Myometrial cell (primary cell): ENCODE data around the gene PPP1R15A. TPM values are rescaled to one million over a fixed set of nuclear protein-coding genes. Genes with fewer than 3 reads are reported as not detected.

Experiments
- total RNA-seq: library from RNA; depleted of rRNA; stranded (reverse); fragments of >200 nt; gene quantifications from 2 replicates; pipeline ENCODE4 v1.2.3, GENCODE V29; 2015

PPP1R15A gene
- 35.1 and 39.8 TPM in 2 replicates for total RNA-seq

DNA sequence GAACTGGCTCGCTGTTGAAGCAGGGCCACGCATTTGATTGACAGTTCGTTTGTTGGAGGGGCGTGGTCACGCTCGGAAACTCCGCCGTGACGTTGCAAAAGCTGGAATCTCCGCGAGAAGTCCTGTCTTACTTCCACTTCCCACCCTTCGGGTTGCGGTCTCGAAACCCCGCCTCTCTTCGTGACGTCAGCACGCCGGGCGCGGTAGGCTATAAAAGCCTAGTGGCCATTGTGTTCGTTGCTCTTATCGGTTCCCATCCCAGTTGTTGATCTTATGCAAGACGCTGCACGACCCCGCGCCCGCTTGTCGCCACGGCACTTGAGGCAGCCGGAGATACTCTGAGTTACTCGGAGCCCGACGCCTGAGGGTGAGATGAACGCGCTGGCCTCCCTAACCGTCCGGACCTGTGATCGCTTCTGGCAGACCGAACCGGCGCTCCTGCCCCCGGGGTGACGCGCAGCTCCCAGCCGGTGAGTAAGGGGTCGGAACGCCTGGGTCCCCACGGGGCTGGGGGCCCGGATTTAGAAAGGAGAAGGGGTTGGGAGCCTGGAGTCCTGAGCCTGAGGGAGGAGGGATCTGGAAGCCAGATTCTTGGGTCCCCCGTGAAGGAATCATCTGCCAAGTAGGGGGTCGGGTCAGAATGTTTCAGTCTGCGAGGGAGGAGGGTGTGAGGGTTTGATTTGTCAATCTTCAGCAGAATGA lies at the start of gene PPP1R15A:
Gene PPP1R15A (plus strand): TSS at position 240 of the 702 bp plus-strand sequence. CDS start 813 bp downstream, outside the sequence.

GRCh38 chr19:48836089-48837017 lies 35.9 kb upstream of the PPP1R15A start, which contains the start of gene HSD17B14:
Gene HSD17B14 (minus strand): TSS chr19:48836491. CDS start chr19:48836411, 80 bp downstream.

DNA sequence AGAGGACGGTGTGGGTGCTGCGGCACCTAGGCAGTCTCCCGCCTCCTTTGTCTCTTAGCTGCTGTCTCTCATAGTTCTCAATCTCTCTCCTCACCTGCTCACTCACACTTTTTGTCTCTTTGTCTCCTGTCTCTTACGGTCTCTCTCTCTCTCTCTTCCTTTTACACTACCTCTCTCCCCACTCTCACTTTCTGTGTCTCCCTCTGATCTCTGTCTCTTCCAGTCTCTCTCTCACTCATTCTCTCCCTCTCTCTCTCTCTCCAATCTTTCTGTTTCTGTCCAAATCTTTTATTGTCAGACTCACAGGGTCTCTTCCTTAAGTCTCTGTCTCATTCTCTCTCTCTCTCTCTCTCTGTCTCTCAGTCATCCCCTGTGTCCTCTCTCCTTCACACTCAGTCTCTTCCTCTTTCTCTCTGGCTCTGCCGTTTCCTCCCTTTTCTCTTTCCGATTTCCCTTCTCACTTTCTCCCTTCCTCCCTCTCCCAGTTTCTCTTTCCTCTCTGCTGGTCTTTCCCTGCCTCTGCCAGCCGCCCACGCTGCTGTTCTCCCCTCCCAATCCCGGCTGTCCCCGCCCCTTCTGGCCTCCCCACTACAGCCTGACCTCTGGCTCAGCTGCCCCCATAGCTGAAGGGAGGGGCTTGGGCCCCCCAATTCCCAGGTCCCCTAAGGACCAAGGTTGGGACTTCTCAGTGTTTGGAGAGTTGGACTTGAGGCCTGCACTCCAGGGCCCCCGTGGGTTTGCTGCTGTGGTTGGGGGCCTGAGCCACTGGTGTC lies 3.9 kb upstream of the PPP1R15A start, which contains the start of gene PLEKHA4:
Gene PLEKHA4 (minus strand): TSS at position 504 of the 773 bp plus-strand sequence. CDS start 997 bp downstream, outside the sequence.

GRCh38 chr19:48899781-48900476 lies 27.7 kb downstream of the PPP1R15A start, which contains the start of gene NUCB1:
Gene NUCB1 (plus strand): TSS chr19:48900312. CDS start chr19:48900797, 485 bp downstream.

Other genes starting within 250 kb of the PPP1R15A start
- 5.5 and 9.5 TPM in 2 replicates for gene DBP, start 235.0 kb upstream of the PPP1R15A start, total RNA-seq
- 1.2 TPM in 1 of 2 replicates, not detected in the other for gene CA11, start 226.2 kb upstream of the PPP1R15A start, total RNA-seq
- not detected in 2 replicates for gene NTN5, start 199.4 kb upstream of the PPP1R15A start, total RNA-seq
- not detected in 2 replicates for gene FUT2, start 176.4 kb upstream of the PPP1R15A start, total RNA-seq
- 2.7 and 4.9 TPM in 2 replicates for gene MAMSTR, start 152.7 kb upstream of the PPP1R15A start, total RNA-seq
- gene RASIP1, start 131.8 kb upstream of the PPP1R15A start, total RNA-seq = 4.1 and 6.3 TPM in 2 replicates
- gene IZUMO1, start 125.5 kb upstream of the PPP1R15A start, total RNA-seq = not detected in 2 replicates
- gene FUT1, start 119.8 kb upstream of the PPP1R15A start, total RNA-seq = under 0.01 and 0.86 TPM in 2 replicates
- not detected in 2 replicates for gene FGF21, start 116.9 kb upstream of the PPP1R15A start, total RNA-seq
- 65.0 and 83.0 TPM in 2 replicates for gene BCAT2, start 61.4 kb upstream of the PPP1R15A start, total RNA-seq
- 2.3 and 8.2 TPM in 2 replicates for gene HSD17B14, start 35.9 kb upstream of the PPP1R15A start, total RNA-seq
- gene PLEKHA4, start 3.8 kb upstream of the PPP1R15A start, total RNA-seq = 24.3 and 32.3 TPM in 2 replicates
- gene TULP2, start 26.3 kb downstream of the PPP1R15A start, total RNA-seq = not detected in 2 replicates
- 188 and 245 TPM in 2 replicates for gene NUCB1, start 27.9 kb downstream of the PPP1R15A start, total RNA-seq
- not detected in 2 replicates for gene DHDH, start 61.3 kb downstream of the PPP1R15A start, total RNA-seq
- gene BAX, start 82.5 kb downstream of the PPP1R15A start, total RNA-seq = 189 and 226 TPM in 2 replicates
- 3,594 and 3,702 TPM in 2 replicates for gene FTL, start 92.9 kb downstream of the PPP1R15A start, total RNA-seq
- gene GYS1, start 120.9 kb downstream of the PPP1R15A start, total RNA-seq = 38.1 and 43.8 TPM in 2 replicates
- gene RUVBL2, start 121.5 kb downstream of the PPP1R15A start, total RNA-seq = 336 and 350 TPM in 2 replicates
- not detected in 2 replicates for gene LHB, start 144.7 kb downstream of the PPP1R15A start, total RNA-seq
- gene CGB3, start 151.9 kb downstream of the PPP1R15A start, total RNA-seq = not detected in 2 replicates
- gene CGB2, start 159.5 kb downstream of the PPP1R15A start, total RNA-seq = not detected in 2 replicates
- not detected in 2 replicates for gene CGB1, start 164.5 kb downstream of the PPP1R15A start, total RNA-seq
- not detected in 2 replicates for gene CGB5, start 171.4 kb downstream of the PPP1R15A start, total RNA-seq
- not detected in 2 replicates for gene CGB8, start 176.7 kb downstream of the PPP1R15A start, total RNA-seq
- 0.29 and 0.53 TPM in 2 replicates for gene CGB7, start 185.3 kb downstream of the PPP1R15A start, total RNA-seq
- gene NTF4, start 192.4 kb downstream of the PPP1R15A start, total RNA-seq = not detected in 2 replicates
- gene KCNA7, start 200.3 kb downstream of the PPP1R15A start, total RNA-seq = not detected in 2 replicates
- gene SNRNP70, start 213.0 kb downstream of the PPP1R15A start, total RNA-seq = 165 and 195 TPM in 2 replicates
- 16.5 and 21.0 TPM in 2 replicates for gene LIN7B, start 241.9 kb downstream of the PPP1R15A start, total RNA-seq
- gene C19orf73, start 246.7 kb downstream of the PPP1R15A start, total RNA-seq = 2.3 and 6.3 TPM in 2 replicates
- gene PPFIA3, start 247.1 kb downstream of the PPP1R15A start, total RNA-seq = 1.2 and 1.8 TPM in 2 replicates